Endodermal cell (in vitro differentiated cells): Measurements from ENCODE around the gene STPG1. TPM values are rescaled to one million over a fixed set of nuclear protein-coding genes. Genes with fewer than 3 reads are reported as not detected.

Source experiments
- DNase-seq: peaks from one replicate; pipeline ENCODE4 v3.0.0-alpha.2; 2017
- H3K27ac ChIP-seq: 2 replicates; pipeline ENCODE4 v1.5.1; 2013; ENCODE audit warnings: mild to moderate bottlenecking, low read depth, low read length, moderate library complexity
- H3K27me3 ChIP-seq: 2 replicates; pipeline ENCODE4 v1.6.1; 2013; ENCODE audit warnings: mild to moderate bottlenecking, low read length, moderate library complexity; ENCODE audit not compliant: insufficient read depth, control insufficient read depth, poor library complexity, severe bottlenecking
- H3K36me3 ChIP-seq: 2 replicates; pipeline ENCODE4 v1.7.0; 2013; ENCODE audit warnings: mild to moderate bottlenecking, low read length, moderate library complexity; ENCODE audit not compliant: control insufficient read depth, insufficient read depth
- H3K4me1 ChIP-seq: one replicate; pipeline ENCODE4 v1.7.0; 2013; ENCODE audit warnings: low read length; ENCODE audit not compliant: control insufficient read depth, insufficient read depth
- H3K4me3 ChIP-seq: 2 replicates; pipeline ENCODE4 v1.5.1; 2013; ENCODE audit warnings: mild to moderate bottlenecking, low read length, moderate library complexity
- H3K9ac ChIP-seq: 2 replicates; pipeline ENCODE4 v1.6.1; 2013; ENCODE audit warnings: mild to moderate bottlenecking, low read length, moderate library complexity; ENCODE audit not compliant: poor library complexity, severe bottlenecking; ENCODE audit errors: extremely low read depth
- H3K9me3 ChIP-seq: 2 replicates; pipeline ENCODE4 v1.6.1; 2013; ENCODE audit warnings: mild to moderate bottlenecking, low read length, moderate library complexity; ENCODE audit not compliant: control insufficient read depth
- H3K27ac Mint-ChIP-seq: 2 replicates; pipeline ENCODE4 v1.8.0; 2020; ENCODE audit warnings: mixed read lengths
- H3K27me3 Mint-ChIP-seq: 2 replicates; pipeline ENCODE4 v1.8.0; 2021; ENCODE audit warnings: mild to moderate bottlenecking, mixed read lengths; ENCODE audit not compliant: insufficient read depth
- H3K36me3 Mint-ChIP-seq: 2 replicates; pipeline ENCODE4 v1.8.0; 2020; ENCODE audit warnings: low read depth, mixed read lengths
- H3K4me1 Mint-ChIP-seq: 2 replicates; pipeline ENCODE4 v1.8.0; 2020; ENCODE audit warnings: mixed read lengths
- H3K4me3 Mint-ChIP-seq: 2 replicates; pipeline ENCODE4 v1.8.0; 2020; ENCODE audit warnings: mild to moderate bottlenecking, moderate library complexity, mixed read lengths
- H3K9me3 Mint-ChIP-seq: 2 replicates; pipeline ENCODE4 v1.8.0; 2020; ENCODE audit warnings: mild to moderate bottlenecking, mixed read lengths
- CTCF ChIP-seq: fragments of 200-600 bp; sonication (generic); conservative IDR thresholded peaks from 2 replicates; pipeline ENCODE4 v1.5.0; 2021; ENCODE audit warnings: antibody characterized with exemption, mild to moderate bottlenecking
- WGBS, 2 experiments: methylation state at CpG; one replicate each; pipeline versions ENCODE4 v1.1.5 to v1.1.7; 2013; ENCODE audit warnings: missing lambda C conversion rate in 2 of 2, mixed read lengths in 1 of 2; ENCODE audit not compliant: insufficient coverage in 1 of 2, insufficient read length in 1 of 2; 5-methylcytosine and 5-hydroxymethylcytosine counted together
- total RNA-seq, 2 donors: library from RNA; stranded (reverse); fragmentation: NEBNext Ultra II Directional in 1 of 2; extraction: Animal tissue kit (Norgen Biotek cat#: 25700) in 1 of 2; gene quantifications; 2 replicates in 1 of 2; 3 replicates in 1 of 2; pipeline ENCODE4 v1.2.1, GENCODE V29; 2021

Gene STPG1
- total RNA-seq, 2 donors from 2014 or later = 16.6 to 16.9 TPM

GRCh38 chr1:24311234-24311633 is 102.3 kb downstream of the STPG1 start:
- Mint-ChIP-seq H3K4me1 (peaks cover 11% of the 10 kb centered on the region), H3K27ac (no peak overlapping the region), H3K9me3 (no peaks in the 10 kb centered on the region), H3K4me3 (no peak overlapping the region), H3K27me3 (no peaks in the 10 kb centered on the region), H3K36me3 (no peaks in the 10 kb centered on the region)
- H3K4me3 ChIP-seq = no peak overlapping the region
- no peak for DNase-seq
- no peak for TF ChIP-seq CTCF
- no peaks in the 10 kb centered on the region for H3K36me3 ChIP-seq
- H3K9ac ChIP-seq = no peak overlapping the region
- no peaks in the 10 kb centered on the region for H3K27me3 ChIP-seq
- H3K27ac ChIP-seq = no peak overlapping the region
- H3K4me1 ChIP-seq = no peaks in the 10 kb centered on the region
- no peaks in the 10 kb centered on the region for H3K9me3 ChIP-seq
- WGBS, 2 experiments = 92% methylated on average over 3 of the region's 3 CpGs; no CpG with 5 or more reads in 1 of the 2 experiments

- Histone ChIP-seq H3K27ac (no peak overlapping the region), H3K4me3 (no peak overlapping the region), H3K9ac (no peak overlapping the region), H3K9me3 (no peaks in the 10 kb centered on the region), H3K4me1 (no peaks in the 10 kb centered on the region), H3K27me3 (no peaks in the 10 kb centered on the region), H3K36me3 (no peaks in the 10 kb centered on the region)
- DNase-seq = no peak
- no peaks in the 10 kb centered on the region for H3K9me3 Mint-ChIP-seq
- TF ChIP-seq CTCF = no peak
- no peak overlapping the region for H3K27ac Mint-ChIP-seq
- no peaks in the 10 kb centered on the region for H3K27me3 Mint-ChIP-seq
- no peak overlapping the region for H3K4me3 Mint-ChIP-seq
- no peaks in the 10 kb centered on the region for H3K36me3 Mint-ChIP-seq
- H3K4me1 Mint-ChIP-seq = peaks cover 11% of the 10 kb centered on the region
- 90 to 93% methylated on average over 3 to 4 of the region's 4 CpGs for WGBS, 2 experiments
These were observed 103.7 kb downstream of the STPG1 start for GRCh38 chr1:24309762-24310485.

- no peaks in the 10 kb centered on the region for H3K36me3 Mint-ChIP-seq
- WGBS, 2 experiments = 31 to 44% methylated on average over 4 to 7 of the region's 7 CpGs
- peak overlapping the region; percentile 29 for H3K27ac ChIP-seq
- H3K9ac ChIP-seq = no peak overlapping the region
- H3K4me3 ChIP-seq = no peak overlapping the region
- peak; percentile 76 for TF ChIP-seq CTCF
- H3K9me3 Mint-ChIP-seq = no peaks in the 10 kb centered on the region
- no peaks in the 10 kb centered on the region for H3K9me3 ChIP-seq
- no peak overlapping the region for H3K4me3 Mint-ChIP-seq
- no peaks in the 10 kb centered on the region for H3K36me3 ChIP-seq
- peaks cover 11% of the 10 kb centered on the region for H3K4me1 Mint-ChIP-seq
- H3K27me3 ChIP-seq = no peaks in the 10 kb centered on the region
- H3K27ac Mint-ChIP-seq = no peak overlapping the region
- peak; percentile 90 for DNase-seq
- no peaks in the 10 kb centered on the region for H3K4me1 ChIP-seq
- no peaks in the 10 kb centered on the region for H3K27me3 Mint-ChIP-seq
These were observed 105.1 kb downstream of the STPG1 start for GRCh38 chr1:24308365-24309015.

Other genes with a start within 250 kb of the STPG1 start
- gene IFNLR1, start 226.5 kb downstream of the STPG1 start, total RNA-seq = 10 to 100 TPM; 12.1 to 13.0 TPM
- gene GRHL3, start 94.4 kb downstream of the STPG1 start, total RNA-seq = 1 to 10 TPM; 1.8 to 2.5 TPM
- gene NIPAL3, start 2.0 kb upstream of the STPG1 start, total RNA-seq = 1 to 10 TPM; 4.7 to 5.5 TPM
- 10 to 100 TPM; 31.9 to 36.8 TPM for gene RCAN3, start 89.1 kb upstream of the STPG1 start, total RNA-seq
- gene NCMAP, start 142.3 kb upstream of the STPG1 start, total RNA-seq = under 1 TPM; 0.15 to 0.42 TPM
- 100 to 1,000 TPM; 233 to 293 TPM for gene SRRM1, start 229.5 kb upstream of the STPG1 start, total RNA-seq